ELF-1 (cell line): ENCODE measurements around the gene SLAIN2.
"Not testable (repeated sequence)": the region's sequence is repeated elsewhere in the genome, so short reads cannot be mapped to it uniquely, and the experiment has no call there.

Experiments used
- DNase-seq: peaks from one replicate; pipeline ENCODE4 v3.0.0-alpha.2; 2016; ENCODE audit warnings: low read depth, low spot score

The SLAIN2 gene

DNA sequence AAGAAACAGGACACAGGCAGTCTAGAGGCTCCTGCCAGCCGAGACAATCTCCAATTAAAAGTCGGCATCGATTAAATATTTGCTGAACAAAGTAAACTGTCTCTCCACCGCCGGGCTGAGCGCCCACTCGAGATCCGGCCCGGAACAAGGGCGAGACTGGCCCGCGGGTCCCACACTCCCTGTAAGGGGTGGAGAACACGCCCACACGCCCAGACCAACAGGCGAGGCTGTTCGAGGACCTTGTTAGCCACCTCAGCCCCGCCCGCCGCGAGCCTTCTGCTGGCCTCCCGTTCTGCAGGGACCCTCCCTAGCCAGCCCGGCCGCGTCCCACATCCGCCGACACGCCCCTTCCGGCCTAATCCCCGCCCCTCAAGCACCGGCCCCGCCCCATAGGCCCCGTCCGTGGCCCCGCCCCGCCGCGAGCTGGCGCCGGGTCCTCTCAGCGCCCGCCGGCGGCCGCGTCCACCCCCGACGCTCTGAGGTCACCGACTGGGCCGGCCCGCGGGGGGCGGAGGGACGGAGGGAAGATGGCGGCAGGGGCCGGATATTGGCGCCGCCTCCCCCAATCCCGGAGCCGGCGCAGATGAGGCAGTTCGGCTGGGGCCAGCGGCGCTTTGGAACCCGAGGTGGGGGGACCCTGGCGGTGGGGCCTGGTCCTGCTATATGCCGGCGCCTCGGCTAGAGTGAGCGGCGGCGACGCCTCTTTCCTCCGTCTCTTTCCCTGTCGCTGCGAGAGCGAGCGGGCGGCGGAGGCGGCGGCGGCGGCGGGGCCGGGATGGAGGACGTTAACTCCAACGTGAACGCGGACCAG lies at the start of gene SLAIN2:
SLAIN2 (plus strand) TSS at position 565 of the 811 bp plus-strand sequence; CDS start at position 776, 211 bp downstream.
- DNase-seq = peak; percentile 96

DNA sequence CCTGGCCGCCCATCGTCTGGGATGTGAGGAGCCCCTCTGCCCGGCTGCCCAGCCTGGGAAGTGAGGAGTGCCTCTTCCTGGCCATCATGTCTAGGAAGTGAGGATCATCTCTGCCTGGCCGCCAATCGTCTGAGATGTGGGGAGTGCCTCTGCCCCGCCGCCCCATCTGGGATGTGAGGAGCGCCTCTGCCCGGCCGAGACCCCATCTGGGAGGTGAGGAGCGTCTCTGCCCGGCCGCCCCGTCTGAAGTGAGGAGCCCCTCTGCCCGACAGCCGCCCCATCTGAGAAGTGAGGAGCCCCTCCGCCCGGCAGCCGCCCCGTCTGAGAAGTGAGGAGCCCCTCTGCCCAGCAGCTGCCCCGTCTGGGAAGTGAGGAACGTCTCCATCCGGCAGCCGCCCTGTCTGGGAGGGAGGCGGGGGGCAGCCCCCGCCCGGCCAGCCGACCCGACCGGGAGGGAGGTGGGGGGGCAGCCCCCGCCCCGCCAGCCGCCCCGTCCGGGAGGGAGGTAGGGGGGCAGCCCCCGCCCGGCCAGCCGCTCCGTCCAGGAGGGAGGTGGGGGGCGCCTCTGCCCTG lies 49.0 kb upstream of the SLAIN2 start:
- DNase-seq = not testable (repeated sequence)

DNA sequence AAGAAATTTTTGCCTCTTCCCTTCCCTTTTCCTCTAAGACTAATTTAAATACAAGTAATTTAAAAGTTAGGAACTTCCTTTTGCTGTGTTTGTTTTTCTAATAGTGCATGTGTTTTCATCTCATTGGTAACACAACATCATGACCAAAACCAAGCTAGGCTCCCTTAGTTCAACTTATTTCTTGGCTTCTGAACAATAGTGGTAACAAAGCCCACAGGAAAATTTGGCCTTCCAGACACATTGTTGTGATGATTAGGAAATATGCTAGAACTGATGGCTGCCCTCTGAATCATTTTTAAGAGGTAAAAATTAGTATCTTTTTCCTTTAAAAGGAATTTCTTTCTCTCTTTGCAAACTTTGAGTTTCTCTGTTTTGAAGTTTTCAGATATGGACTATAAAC lies 46.2 kb upstream of the SLAIN2 start:
- no peak for DNase-seq

DNA sequence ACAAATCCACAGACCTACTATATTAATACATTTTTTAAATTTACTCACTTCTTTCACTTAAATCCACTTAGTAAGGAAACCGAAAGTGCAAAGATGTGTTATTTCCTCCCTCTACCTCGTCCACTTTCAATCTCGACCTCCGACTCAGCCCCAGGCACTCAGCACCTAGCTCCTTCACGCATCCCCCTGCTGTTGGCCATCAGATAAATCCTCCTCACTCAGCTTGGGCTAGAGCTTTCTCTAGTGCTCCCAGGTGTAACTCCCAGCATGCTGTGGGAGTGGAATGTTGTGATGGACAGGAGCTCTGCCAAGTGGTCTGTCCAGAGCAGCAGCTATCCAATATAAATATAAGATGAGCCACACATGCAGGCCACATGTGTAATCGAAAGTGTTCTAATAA lies 45.0 kb upstream of the SLAIN2 start:
- no peak for DNase-seq

DNA sequence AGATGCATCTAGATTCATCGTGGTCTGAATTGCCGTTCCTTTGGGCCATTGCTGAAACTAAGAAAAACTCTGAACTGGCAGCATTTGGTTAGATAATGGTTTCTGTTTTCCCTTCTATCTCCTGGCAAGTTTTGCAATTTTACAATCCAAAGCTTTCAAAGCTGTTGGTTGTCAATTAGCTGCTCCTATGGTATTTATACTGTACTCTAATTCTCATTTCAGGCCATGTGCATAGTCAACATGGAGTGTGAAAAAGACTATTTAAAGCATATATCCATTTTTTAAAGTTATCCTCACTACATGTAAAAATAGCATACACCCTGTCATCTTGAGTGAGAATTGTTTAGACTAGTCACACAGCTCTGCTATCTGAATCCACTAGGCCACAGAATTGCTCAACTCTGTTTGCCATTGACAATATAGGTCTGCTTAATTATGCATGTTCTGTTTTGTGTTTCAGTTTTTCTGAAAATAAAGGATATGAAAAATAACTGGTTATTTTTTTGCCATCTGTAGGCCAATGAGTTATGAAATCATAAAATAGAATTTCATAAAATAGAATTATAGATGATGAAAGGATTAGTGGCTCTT lies 44.0 kb upstream of the SLAIN2 start:
- no peak for DNase-seq

DNA sequence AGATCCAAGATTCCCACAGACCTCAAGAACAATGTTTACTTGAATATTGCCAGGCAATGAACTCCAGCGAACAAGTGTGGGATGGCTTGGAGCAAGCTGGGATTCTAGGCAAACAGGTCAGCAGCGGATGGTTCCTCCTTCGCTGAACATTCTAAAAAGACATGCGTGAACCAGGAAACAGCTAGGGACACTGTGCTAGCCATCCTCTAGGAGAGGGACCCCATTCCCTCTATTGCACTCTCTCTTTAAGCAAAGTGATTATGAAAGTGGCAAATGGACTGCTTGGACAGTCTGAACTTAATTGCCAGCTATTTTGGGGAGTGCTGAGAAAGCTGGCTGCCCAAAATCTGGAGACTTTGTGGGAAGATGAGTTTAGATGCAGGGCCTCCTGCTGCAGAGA lies 41.8 kb upstream of the SLAIN2 start:
- DNase-seq = no peak

DNA sequence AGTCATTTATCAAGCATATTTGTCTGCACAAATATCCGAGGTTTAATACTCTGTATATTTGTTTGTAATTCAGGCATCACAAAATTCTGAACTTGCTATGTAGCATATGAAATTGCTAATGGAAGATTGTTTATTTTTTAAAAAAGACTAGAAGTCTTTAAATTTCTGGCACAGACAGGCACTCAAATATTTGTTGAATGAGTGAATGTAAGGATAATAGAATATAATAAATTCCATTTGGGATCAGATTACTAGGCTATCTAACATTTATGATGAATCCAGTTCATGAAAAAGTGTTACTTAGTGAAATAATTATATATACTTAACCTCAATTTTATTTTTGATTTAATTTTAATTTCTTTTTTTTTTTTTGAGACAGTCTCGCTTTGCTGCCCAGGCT lies 41.3 kb upstream of the SLAIN2 start:
- DNase-seq = no peak

DNA sequence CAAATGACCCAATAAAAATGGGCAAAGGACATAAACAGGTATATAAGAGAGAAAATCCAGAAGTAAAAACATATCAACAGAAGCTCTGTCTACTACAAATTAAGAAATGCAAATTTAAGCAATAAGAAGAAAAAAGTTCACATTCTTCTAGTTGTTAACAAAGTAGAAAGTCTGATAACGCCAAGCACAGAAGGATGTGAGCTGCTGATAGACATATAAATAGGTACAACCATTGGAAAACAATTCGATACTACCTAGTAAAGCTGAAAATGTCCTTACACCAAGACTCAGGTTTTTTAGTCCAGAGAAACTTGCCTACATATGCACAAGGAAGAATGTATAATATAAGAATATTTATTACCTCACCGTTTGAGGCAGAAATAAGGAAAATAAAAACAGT lies 35.8 kb upstream of the SLAIN2 start:
- DNase-seq = no peak

DNA sequence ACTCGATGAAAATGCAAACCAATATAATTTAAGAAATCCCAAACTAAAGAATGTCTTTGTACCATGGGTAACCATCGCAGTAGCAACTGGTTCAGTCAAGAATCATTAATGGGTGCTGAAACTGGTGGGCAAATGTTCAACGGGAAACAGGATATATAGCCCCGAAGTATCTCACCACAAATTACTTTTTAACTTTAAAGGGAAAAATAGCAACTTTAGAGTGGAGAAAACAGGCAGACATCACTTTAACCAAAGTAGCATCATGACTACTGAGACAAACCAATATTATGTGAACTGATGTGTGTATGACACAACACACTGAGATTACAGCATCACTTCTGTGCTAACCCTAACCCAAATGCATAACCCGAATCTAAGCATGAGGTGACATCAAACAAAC lies 33.8 kb upstream of the SLAIN2 start:
- DNase-seq = no peak

DNA sequence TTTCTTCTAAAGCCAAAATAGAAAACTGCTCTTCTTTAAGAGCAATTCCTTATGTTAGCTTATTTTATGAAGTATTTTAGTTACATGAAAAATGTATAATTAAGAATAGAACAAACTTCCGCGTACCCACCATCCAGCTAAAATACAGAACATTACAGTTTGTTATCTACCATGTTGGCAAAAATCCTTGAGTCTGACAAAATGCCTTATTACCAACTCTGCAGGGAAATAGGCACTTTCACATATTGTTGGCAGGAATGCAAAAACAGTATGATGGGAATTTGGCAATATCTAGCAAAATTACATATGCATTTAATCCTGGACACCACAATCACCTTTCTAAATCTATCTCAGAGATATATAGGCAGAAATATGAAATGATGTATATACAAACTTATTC lies 32.4 kb upstream of the SLAIN2 start:
- DNase-seq = no peak

DNA sequence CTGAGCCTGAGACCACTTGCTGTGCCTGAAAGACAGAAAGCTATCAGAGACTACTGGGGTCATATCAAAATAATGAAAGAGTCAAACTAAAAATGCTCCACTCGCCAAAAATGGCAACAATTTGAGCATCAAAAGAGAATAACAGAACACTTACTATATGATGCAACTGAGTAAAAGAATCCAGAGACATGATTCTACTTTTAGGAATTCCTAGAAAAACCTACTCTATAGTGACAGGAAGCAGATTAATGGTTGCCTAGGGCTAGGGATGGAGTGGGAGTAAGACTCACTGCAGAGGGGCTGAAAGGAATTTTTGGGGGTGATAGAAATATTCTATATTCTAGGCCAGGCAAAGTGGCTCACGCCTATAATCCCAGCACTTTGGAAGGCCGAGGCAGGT lies 29.4 kb upstream of the SLAIN2 start:
- DNase-seq = no peak

DNA sequence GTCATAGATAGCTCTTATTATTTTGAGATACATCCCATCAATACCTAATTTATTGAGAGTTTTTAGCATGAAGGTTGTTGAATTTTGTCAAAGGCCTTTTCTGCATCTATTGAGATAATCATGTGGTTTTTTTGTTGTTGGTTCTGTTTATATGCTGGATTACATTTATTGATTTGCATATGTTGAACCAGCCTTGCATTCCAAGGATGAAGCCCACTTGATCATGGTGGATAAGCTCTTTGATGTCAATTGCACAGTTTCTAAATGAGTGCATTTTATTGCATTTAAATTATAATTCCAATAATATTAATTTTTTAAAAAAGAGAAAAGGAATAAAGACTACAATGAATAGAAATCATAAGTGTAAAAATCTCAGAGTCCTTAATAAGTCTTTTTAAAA lies 26.6 kb upstream of the SLAIN2 start:
- DNase-seq = not testable (repeated sequence)

DNA sequence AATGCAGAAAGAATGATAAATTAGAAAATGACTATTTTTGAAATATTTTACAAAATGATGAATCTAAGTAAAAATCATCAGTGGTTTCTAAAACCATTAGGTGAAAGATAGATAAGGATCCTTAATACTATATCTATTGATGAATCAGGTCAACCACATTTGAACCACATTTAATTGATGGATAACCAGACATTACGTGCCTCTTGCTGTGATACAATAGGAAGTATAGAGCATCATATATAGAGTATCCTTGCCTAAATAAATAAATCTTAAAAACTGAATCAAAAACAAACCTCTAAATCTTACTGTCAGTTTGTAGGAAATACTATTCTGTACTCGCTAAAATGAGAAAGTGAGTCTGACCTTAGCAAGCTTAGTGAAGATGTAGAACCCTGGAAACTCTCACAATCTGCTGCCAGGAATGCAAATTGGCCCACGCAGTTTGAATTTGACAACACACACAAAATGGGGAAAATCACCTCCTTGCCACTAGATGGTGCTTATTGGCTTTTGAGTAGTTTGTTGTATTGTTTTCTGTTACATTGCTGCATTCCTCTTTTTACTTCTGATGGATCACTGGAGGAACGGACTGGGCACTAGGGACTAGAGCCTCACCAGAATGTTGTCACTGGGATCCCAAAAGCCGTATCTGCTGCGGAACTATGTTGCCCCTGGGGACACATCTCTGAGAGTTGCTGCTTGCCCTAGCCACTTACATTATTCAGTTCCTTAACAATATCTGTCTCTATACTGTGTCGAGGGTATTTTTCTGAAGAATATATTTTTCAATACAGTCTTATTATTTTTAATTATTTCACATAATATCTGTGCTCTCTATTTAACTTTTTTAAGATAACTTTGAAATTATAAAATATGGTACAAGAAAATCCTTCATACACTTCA lies 25.4 kb upstream of the SLAIN2 start:
- DNase-seq = peak; percentile 62

DNA sequence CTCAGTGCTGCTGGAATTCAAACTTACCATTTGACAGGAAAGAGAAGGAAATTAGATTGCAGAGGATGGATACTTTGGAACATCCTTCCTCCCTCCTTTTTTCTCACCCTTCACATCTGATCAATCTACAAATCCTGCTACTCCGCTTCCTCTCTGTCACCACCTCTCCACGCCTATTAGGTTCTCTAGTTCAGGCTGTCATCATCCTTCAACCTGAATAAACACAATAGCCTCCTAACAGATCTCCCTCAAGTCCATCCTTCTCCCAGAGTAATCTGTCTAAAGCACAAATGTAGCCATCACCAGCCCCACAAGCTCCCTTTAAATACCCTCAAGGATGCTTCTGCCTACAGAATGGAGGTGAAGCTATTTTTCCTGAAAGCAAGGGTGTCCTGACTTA lies 20.0 kb upstream of the SLAIN2 start:
- no peak for DNase-seq

DNA sequence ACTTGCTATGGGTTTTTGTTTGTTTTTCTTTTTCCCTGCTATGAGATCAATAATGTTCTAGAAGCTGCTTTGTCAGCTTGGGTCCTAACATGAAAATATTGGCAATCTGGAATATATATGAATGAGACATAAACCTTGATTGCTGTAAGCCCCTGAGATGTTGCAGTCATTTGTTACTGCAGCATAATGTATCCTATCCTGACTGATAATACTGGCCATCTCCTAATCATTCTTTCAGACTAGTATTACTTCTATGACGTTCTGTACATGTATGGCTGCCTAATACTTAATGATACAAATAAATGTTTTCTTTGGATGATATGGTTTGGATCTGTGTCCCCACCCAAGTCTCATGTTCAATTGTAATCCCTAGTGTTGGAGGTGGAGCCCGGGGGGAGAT lies 19.3 kb upstream of the SLAIN2 start:
- DNase-seq = no peak

DNA sequence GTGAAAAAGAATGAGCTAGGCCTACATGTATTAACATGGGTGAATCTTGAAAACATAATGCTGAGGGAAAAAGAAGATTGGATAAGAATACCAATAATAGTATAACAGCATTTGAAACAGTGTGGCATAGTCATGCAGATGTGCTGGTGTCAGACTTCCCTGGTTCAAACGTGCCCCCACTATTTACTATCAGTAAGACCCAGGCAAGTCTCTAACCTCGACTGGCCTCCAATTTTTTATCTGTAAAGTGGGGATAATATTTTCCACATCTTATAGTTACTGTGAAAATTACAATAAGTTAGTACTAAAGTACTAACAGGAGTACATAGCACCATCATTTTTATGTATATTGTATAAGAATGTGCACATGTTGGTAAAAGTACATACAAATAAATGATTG lies 17.0 kb upstream of the SLAIN2 start:
- DNase-seq = no peak

DNA sequence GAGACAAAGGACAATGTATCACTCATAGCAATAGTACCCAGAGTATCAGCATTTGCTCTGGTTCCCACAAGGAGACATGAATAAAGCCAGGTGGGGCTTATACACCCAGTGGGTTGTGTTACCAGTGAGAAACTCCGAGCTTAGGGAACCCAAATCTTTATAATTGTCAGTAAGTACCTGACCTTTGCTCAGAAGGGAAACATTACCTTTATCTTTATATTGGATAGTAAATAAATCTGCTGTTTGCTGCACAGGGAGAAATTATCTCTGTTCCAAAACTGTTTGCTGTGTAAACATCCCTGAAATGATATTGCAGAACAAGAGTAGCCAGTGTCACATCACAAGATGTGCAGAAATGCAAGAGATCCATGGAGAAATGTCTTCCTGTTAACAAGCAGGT lies 12.1 kb upstream of the SLAIN2 start:
- DNase-seq = no peak

DNA sequence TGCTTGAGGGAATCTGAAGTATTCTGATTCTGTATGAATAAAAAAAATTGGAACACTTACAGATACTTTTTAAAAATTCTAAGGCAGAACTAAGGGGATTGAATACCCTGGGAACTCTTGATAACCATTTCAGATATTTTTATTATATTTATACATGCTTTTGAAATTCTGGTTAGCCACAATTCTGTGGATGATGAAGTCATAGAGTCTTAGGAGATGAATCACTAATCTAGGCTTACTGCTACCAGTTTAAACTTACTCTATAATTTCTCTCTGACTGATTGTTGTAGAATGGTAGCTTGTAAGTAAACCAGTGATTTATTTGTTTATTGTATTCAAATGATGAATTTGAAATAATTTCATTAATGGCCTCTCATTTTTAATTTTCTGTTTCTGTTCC lies 11.4 kb upstream of the SLAIN2 start:
- DNase-seq = no peak

DNA sequence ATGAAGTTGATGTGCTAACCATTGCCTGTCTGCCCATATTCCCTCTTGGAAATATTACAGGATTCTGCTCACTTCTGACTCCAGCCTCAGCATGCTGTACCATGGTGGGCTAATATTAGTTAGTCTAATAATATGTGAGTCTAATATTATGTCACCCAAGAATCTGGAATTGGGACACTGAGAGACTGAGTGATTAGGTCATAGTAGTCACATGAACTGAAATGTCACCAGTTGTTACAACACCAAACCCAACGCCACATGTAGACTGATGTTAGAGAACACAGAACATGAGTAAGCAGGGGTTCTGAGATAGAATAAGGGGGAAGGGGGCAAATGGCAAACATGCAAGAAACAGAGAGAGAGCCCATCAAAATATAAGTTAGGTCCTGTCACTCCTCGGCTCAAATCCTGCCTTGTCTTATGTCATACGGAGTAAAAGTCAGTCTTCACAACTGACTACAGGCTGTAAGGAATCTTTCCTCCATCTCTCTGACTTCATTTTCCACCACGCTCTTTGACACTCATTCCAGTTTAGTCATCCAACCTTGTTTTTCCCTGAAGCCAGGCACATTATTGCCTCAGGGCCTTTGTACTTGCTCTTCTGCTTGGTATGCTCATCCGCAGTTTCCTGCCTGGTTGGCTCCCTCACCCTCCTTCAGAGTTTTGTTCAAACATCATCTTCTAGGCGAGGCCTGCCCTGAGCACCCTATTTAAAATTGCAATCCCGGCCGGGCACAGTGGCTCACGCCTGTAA lies 9.6 kb upstream of the SLAIN2 start:
- DNase-seq = peak; percentile 30

DNA sequence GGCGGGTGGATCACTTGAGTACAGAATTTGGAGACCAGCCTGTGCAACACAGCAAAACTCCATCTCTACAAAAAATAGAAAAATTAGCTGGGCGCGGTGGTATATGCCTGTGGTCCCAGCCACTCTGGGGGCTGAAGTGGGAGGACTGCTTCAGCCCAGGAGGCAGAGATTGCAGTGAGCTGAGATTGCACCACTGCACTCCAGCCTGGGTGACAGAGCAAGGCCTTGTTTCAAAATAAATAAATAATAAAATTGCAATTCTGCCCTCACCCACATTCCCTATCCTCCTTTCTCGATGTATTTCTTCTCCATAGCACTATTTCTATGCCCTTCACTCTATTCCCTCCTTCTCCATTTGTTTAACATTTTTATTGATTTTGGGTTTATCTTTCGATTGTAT lies 8.7 kb upstream of the SLAIN2 start:
- DNase-seq = no peak

DNA sequence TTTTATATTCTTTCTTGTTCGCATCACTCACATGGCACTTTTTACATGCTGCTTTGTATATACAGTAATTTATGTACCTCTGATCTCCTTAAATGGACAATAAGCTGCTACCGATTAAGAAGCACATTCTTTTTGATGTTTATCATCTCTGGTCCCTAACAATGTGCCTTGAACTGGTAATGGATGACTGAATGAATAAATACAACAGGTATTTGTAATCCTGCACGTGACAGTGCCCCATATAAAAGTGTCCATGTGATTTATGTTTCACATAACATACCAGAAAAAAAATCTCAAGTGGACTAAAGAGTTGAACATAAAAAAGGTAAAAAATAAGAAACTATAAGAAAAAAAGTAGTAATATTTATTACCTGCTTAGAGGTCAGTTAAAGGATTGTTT lies 7.7 kb upstream of the SLAIN2 start:
- no peak for DNase-seq
